Measurements from ENCODE around the gene FMN2. TPM values are rescaled to one million over a fixed set of nuclear protein-coding genes. Genes with fewer than 3 reads are reported as not detected.

FMN2 gene
- total RNA-seq, 1 experiment from 2014 or later, result 4.6 TPM

DNA sequence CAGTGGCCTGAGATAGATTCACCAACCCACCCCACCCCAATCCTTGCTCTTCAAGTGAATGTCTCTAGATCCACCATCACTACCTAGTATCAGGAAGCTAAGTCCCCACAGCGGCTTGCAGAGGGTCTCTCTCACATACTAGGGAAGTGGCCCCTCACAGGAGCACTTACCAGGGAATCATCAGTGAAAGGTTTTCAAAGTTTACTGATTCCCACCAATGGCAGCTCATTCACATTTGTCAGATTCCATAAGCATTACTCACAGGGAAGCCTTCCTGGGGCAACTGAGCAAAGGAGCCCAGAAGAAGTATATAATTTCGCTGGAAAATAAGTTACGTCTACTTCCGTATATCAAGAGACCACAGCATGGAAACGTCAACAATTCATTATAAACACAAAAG, 399.5 kb downstream of the FMN2 start:
- Histone ChIP-seq H3K4me3 (ENCODE audit: low read length) (no peak overlapping the region), H4K20me1 (ENCODE audit: low read length) (no peaks in the 10 kb centered on the region), H3K79me2 (ENCODE audit: low read length) (no peaks in the 10 kb centered on the region), H2AFZ (ENCODE audit: low read length) (0 out of 2 replicates have a peak overlapping the region, but pooled peaks have one; percentile 10), H3K36me3 (ENCODE audit: low read depth, low read length) (no peaks in the 10 kb centered on the region), H3K9me3 (ENCODE audit: low read length) (no peaks in the 10 kb centered on the region), H3K4me1 (ENCODE audit: insufficient read depth, low read length) (peaks cover 15% of the 10 kb centered on the region), H3K9me2 (replicated peaks; ENCODE audit: low read length) (no peaks in the 10 kb centered on the region), H3F3A (ENCODE audit: low read length, unreplicated experiment) (no peaks in the 10 kb centered on the region), H3K4me2 (ENCODE audit: low read length) (peak overlapping the region; percentile 61), H3K27me3 (ENCODE audit: low read length) (no peaks in the 10 kb centered on the region), H3K9ac (ENCODE audit: low read length) (no peak overlapping the region), H3K27ac (ENCODE audit: low read length) (no peak overlapping the region)
- intact Hi-C loops (cut with micrococcal nuclease), result no loop called here
- TF ChIP-seq, protein P1, sequence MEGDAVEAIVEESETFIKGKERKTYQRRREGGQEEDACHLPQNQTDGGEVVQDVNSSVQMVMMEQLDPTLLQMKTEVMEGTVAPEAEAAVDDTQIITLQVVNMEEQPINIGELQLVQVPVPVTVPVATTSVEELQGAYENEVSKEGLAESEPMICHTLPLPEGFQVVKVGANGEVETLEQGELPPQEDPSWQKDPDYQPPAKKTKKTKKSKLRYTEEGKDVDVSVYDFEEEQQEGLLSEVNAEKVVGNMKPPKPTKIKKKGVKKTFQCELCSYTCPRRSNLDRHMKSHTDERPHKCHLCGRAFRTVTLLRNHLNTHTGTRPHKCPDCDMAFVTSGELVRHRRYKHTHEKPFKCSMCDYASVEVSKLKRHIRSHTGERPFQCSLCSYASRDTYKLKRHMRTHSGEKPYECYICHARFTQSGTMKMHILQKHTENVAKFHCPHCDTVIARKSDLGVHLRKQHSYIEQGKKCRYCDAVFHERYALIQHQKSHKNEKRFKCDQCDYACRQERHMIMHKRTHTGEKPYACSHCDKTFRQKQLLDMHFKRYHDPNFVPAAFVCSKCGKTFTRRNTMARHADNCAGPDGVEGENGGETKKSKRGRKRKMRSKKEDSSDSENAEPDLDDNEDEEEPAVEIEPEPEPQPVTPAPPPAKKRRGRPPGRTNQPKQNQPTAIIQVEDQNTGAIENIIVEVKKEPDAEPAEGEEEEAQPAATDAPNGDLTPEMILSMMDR (conservative IDR thresholded peaks at IDR 0.05; ENCODE audit: low read depth, low read length), result no peak
- TF ChIP-seq EZH2phosphoT487 (IDR thresholded peaks at IDR 0.05; ENCODE audit: borderline replicate concordance, low read length) (no peak), EZH2 (IDR thresholded peaks at IDR 0.05; ENCODE audit: low read length, unreplicated experiment) (no peak)
- ChIA-PET POLR2A (ENCODE audit: unreplicated experiment) (no interaction called here), CTCF (no interaction called here)
- no TSS peak for BruUV-seq (replicated peaks)
- peak; percentile 91 for DNase-seq
- ATAC-seq, result peak; percentile 88

- Histone ChIP-seq H3F3A (ENCODE audit: low read length, unreplicated experiment) (no peaks in the 10 kb centered on the region), H4K20me1 (ENCODE audit: low read length) (no peaks in the 10 kb centered on the region), H2AFZ (ENCODE audit: low read length) (no peak overlapping the region), H3K27ac (ENCODE audit: low read length) (no peak overlapping the region), H3K9me3 (ENCODE audit: low read length) (no peaks in the 10 kb centered on the region), H3K27me3 (ENCODE audit: low read length) (no peaks in the 10 kb centered on the region), H3K9me2 (replicated peaks; ENCODE audit: low read length) (no peaks in the 10 kb centered on the region), H3K36me3 (ENCODE audit: low read depth, low read length) (no peaks in the 10 kb centered on the region), H3K4me1 (ENCODE audit: insufficient read depth, low read length) (peaks cover 15% of the 10 kb centered on the region), H3K4me2 (ENCODE audit: low read length) (peak overlapping the region; percentile 61), H3K9ac (ENCODE audit: low read length) (no peak overlapping the region), H3K4me3 (ENCODE audit: low read length) (no peak overlapping the region), H3K79me2 (ENCODE audit: low read length) (no peaks in the 10 kb centered on the region)
- ChIA-PET POLR2A (ENCODE audit: unreplicated experiment) (no interaction called here), CTCF (no interaction called here)
- BruUV-seq (replicated peaks), result no TSS peak
- ATAC-seq (no peak), DNase-seq (no peak)
- TF ChIP-seq, protein P1 (conservative IDR thresholded peaks at IDR 0.05; ENCODE audit: low read depth, low read length), result no peak
- TF ChIP-seq EZH2phosphoT487 (IDR thresholded peaks at IDR 0.05; ENCODE audit: borderline replicate concordance, low read length), result no peak
- TF ChIP-seq EZH2 (IDR thresholded peaks at IDR 0.05; ENCODE audit: low read length, unreplicated experiment), result no peak
- intact Hi-C loops (cut with micrococcal nuclease), result no loop called here
Observed at GRCh38 chr1:240491796-240492195, 400.1 kb downstream of the FMN2 start.

DNA sequence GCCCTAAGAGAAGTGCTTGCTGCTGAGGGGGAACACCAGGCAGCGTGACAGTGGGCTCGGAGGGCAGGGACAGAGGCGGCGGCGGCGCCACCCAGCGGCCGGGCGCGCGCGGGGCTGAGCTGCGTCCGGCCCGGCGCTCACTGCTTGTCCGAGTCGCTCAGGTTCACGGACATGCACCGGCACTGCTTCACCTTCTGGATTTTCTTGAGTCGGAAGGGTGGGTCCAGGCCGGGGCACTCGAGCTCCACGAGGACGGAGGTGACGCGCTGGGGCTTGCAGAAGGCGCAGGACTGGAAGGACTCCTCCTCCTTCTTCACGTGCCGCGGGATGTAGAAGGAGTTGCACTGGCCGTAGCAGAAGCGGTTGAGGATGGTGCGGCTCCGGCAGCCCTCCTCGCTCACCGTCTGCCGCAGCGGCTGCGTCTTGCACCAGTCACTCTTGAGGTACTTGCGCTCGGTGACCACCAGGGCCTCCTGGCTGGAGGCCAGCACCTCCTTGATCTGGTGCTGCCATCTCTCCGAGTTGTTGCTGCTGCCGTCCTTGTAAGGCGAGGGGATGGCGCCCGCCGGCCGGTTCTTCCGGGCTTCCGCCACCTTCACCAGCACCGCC, 401.3 kb downstream of the FMN2 start:
- TF ChIP-seq EZH2 (IDR thresholded peaks at IDR 0.05; ENCODE audit: low read length, unreplicated experiment), result no peak
- TF ChIP-seq, protein P1 (conservative IDR thresholded peaks at IDR 0.05; ENCODE audit: low read depth, low read length), result no peak
- TF ChIP-seq EZH2phosphoT487 (IDR thresholded peaks at IDR 0.05; ENCODE audit: borderline replicate concordance, low read length), result no peak
- DNase-seq, result no peak
- Histone ChIP-seq H3F3A (ENCODE audit: low read length, unreplicated experiment) (no peaks in the 10 kb centered on the region), H3K27ac (ENCODE audit: low read length) (no peak overlapping the region), H3K27me3 (ENCODE audit: low read length) (no peaks in the 10 kb centered on the region), H3K9me2 (replicated peaks; ENCODE audit: low read length) (no peaks in the 10 kb centered on the region), H3K79me2 (ENCODE audit: low read length) (no peaks in the 10 kb centered on the region), H3K4me1 (ENCODE audit: insufficient read depth, low read length) (peaks cover 15% of the 10 kb centered on the region), H3K36me3 (ENCODE audit: low read depth, low read length) (no peaks in the 10 kb centered on the region), H3K4me2 (ENCODE audit: low read length) (no peak overlapping the region), H3K9me3 (ENCODE audit: low read length) (no peaks in the 10 kb centered on the region), H4K20me1 (ENCODE audit: low read length) (no peaks in the 10 kb centered on the region), H3K4me3 (ENCODE audit: low read length) (no peak overlapping the region), H2AFZ (ENCODE audit: low read length) (no peak overlapping the region), H3K9ac (ENCODE audit: low read length) (no peak overlapping the region)
- no peak for ATAC-seq
- intact Hi-C loops (cut with micrococcal nuclease), result no loop called here
- BruUV-seq (replicated peaks), result no TSS peak
- ChIA-PET POLR2A (ENCODE audit: unreplicated experiment) (no interaction called here), CTCF (no interaction called here)

Measured in PC-3 (cell line).